Measurements from ENCODE around the gene ABTB1. TPM values are rescaled to one million over a fixed set of nuclear protein-coding genes. Genes with fewer than 3 reads are reported as not detected.

ABTB1 gene
- total and polyA plus RNA-seq, 2 experiments from 2014 or later, result 3.7 to 5.7 TPM

- peaks cover 14% of the 10 kb centered on the region; the same call in 2 of the 3 replicates for H3K9me3 Mint-ChIP-seq
- H3K27ac Mint-ChIP-seq, result no peak overlapping the region
- DNase-seq (ENCODE audit: low spot score), result no peak
Measured at GRCh38 chr3:127700406-127700805, 27.7 kb downstream of the ABTB1 start.

GRCh38 chr3:127701280-127701911, 28.6 kb downstream of the ABTB1 start:
- no peaks in the 10 kb centered on the region for H4K20me1 ChIP-seq (replicated peaks; ENCODE audit: insufficient read depth)
- no peaks in the 10 kb centered on the region for H3K9me2 ChIP-seq (ENCODE audit: insufficient read depth)
- H2AFZ ChIP-seq, result no peak overlapping the region
- H3K27ac ChIP-seq (ENCODE audit: low read depth), result no peak overlapping the region
- Mint-ChIP-seq H3K27me3 (ENCODE audit: insufficient read depth, low read depth, poor library complexity) (peaks cover 16% of the 10 kb centered on the region), H3K27ac (no peak overlapping the region), H3K4me1 (peaks cover 7% of the 10 kb centered on the region; the same call in 2 of the 3 replicates), H3K4me3 (no peak overlapping the region), H3K36me3 (ENCODE audit: low read depth) (no peaks in the 10 kb centered on the region), H3K9me3 (peaks cover 14% of the 10 kb centered on the region; the same call in 2 of the 3 replicates)
- no peak overlapping the region for H3K4me3 ChIP-seq
- no peak for DNase-seq (ENCODE audit: low spot score)
- no peaks in the 10 kb centered on the region for H3K79me2 ChIP-seq (replicated peaks; ENCODE audit: insufficient read depth)
- ATAC-seq, result no peak
- H3K4me1 ChIP-seq (ENCODE audit: insufficient read depth), result no peaks in the 10 kb centered on the region
- no peaks in the 10 kb centered on the region for H3K36me3 ChIP-seq (ENCODE audit: insufficient read depth)
- no peaks in the 10 kb centered on the region for H3K27me3 ChIP-seq (ENCODE audit: insufficient read depth)
- no peaks in the 10 kb centered on the region for H3F3A ChIP-seq (replicated peaks; ENCODE audit: low read depth)
- no peak overlapping the region for H3K4me2 ChIP-seq
- TF ChIP-seq ZNF114 (CRISPR knock-in tag; IDR thresholded peaks at IDR 0.05) (no peak), EZH2phosphoT487 (IDR thresholded peaks at IDR 0.05; ENCODE audit: unreplicated experiment) (no peak), CTCF (conservative IDR thresholded peaks at IDR 0.05; ENCODE audit: low read depth in 2 of 2) (no peak), ZNF462 (CRISPR knock-in tag; IDR thresholded peaks at IDR 0.05) (no peak)

More at GRCh38 chr3:127700406-127700805, 27.7 kb downstream of the ABTB1 start:
- no peaks in the 10 kb centered on the region for H3K4me1 ChIP-seq (ENCODE audit: insufficient read depth)
- H2AFZ ChIP-seq, result no peak overlapping the region
- no peaks in the 10 kb centered on the region for H3K9me2 ChIP-seq (ENCODE audit: insufficient read depth)
- peaks cover 9% of the 10 kb centered on the region; the same call in 2 of the 3 replicates for H3K4me1 Mint-ChIP-seq
- no peak for ATAC-seq
- no peaks in the 10 kb centered on the region for H3K36me3 ChIP-seq (ENCODE audit: insufficient read depth)
- no peak overlapping the region for H3K4me2 ChIP-seq
- no peaks in the 10 kb centered on the region for H3K27me3 ChIP-seq (ENCODE audit: insufficient read depth)
- TF ChIP-seq EZH2 (IDR thresholded peaks at IDR 0.05; ENCODE audit: low read depth, unreplicated experiment) (no peak), CTCF (conservative IDR thresholded peaks at IDR 0.05; ENCODE audit: low read depth in 2 of 2) (peak; percentile 3 to 32; a peak in 1 of 4 replicates)
- H3F3A ChIP-seq (replicated peaks; ENCODE audit: low read depth), result no peaks in the 10 kb centered on the region
- H3K4me3 Mint-ChIP-seq, result no peak overlapping the region; the same call in 2 of the 3 replicates
- H3K27me3 Mint-ChIP-seq (ENCODE audit: insufficient read depth, low read depth, poor library complexity), result peaks cover 16% of the 10 kb centered on the region
- no peaks in the 10 kb centered on the region for H3K79me2 ChIP-seq (replicated peaks; ENCODE audit: insufficient read depth)
- no peak overlapping the region for H3K27ac ChIP-seq (ENCODE audit: low read depth)
- H4K20me1 ChIP-seq (replicated peaks; ENCODE audit: insufficient read depth), result no peaks in the 10 kb centered on the region
- H3K4me3 ChIP-seq, result no peak overlapping the region
- H3K36me3 Mint-ChIP-seq (ENCODE audit: low read depth), result no peaks in the 10 kb centered on the region
